Effector memory CD4-positive, alpha-beta T cell (primary cell): ENCODE data around the gene RSRC1.

Experiments
- DNase-seq, 3 donors: peaks; one replicate each; pipeline ENCODE4 v3.0.0-alpha.2; 2020
- H3K27ac ChIP-seq: 2 replicates; pipeline ENCODE4 v1.7.0; 2013; ENCODE audit warnings: mild to moderate bottlenecking, low read length, moderate library complexity; ENCODE audit not compliant: insufficient read depth, poor library complexity, severe bottlenecking
- H3K27me3 ChIP-seq: replicated peaks from 2 replicates; pipeline ENCODE4 v1.7.0; 2013; ENCODE audit warnings: mild to moderate bottlenecking, low read length; ENCODE audit not compliant: insufficient read depth, control insufficient read depth, poor library complexity, severe bottlenecking
- H3K36me3 ChIP-seq: 2 replicates; pipeline ENCODE4 v1.7.0; 2013; ENCODE audit warnings: mild to moderate bottlenecking, low read length, moderate library complexity; ENCODE audit not compliant: control insufficient read depth, insufficient read depth
- H3K4me1 ChIP-seq: 2 replicates; pipeline ENCODE4 v1.7.0; 2013; ENCODE audit warnings: low read length, mild to moderate bottlenecking; ENCODE audit not compliant: control insufficient read depth, insufficient read depth, poor library complexity, severe bottlenecking
- H3K4me3 ChIP-seq: 2 replicates; pipeline ENCODE4 v1.7.0; 2013; ENCODE audit warnings: low read length, low read depth, mild to moderate bottlenecking; ENCODE audit not compliant: insufficient read depth, poor library complexity, severe bottlenecking
- H3K9me3 ChIP-seq: 2 replicates; pipeline ENCODE4 v1.7.0; 2013; ENCODE audit warnings: mild to moderate bottlenecking, low read length, moderate library complexity; ENCODE audit not compliant: control insufficient read depth

The RSRC1 gene

GRCh38 chr3:158573714-158574113, 463.8 kb downstream of the RSRC1 start:
- H3K4me3 ChIP-seq: no peak overlapping the region

GRCh38 chr3:158574646-158575045, 464.8 kb downstream of the RSRC1 start:
- DNase-seq: no peak
- peaks cover 5% of the 10 kb centered on the region for H3K27me3 ChIP-seq

More at GRCh38 chr3:158573714-158574113, 463.8 kb downstream of the RSRC1 start:
- Histone ChIP-seq H3K4me1 (peaks cover 7% of the 10 kb centered on the region), H3K27me3 (peaks cover 5% of the 10 kb centered on the region), H3K27ac (no peak overlapping the region), H3K9me3 (no peaks in the 10 kb centered on the region), H3K36me3 (no peaks in the 10 kb centered on the region)
- DNase-seq: no peak

GRCh38 chr3:158590223-158590622, 480.3 kb downstream of the RSRC1 start:
- Histone ChIP-seq H3K27ac (no peak overlapping the region), H3K9me3 (no peaks in the 10 kb centered on the region), H3K4me3 (no peak overlapping the region), H3K36me3 (no peaks in the 10 kb centered on the region), H3K4me1 (no peaks in the 10 kb centered on the region), H3K27me3 (no peaks in the 10 kb centered on the region)
- no peak for DNase-seq

More at GRCh38 chr3:158574646-158575045, 464.8 kb downstream of the RSRC1 start:
- H3K27ac ChIP-seq: no peak overlapping the region
- H3K4me1 ChIP-seq: peaks cover 7% of the 10 kb centered on the region
- no peaks in the 10 kb centered on the region for H3K36me3 ChIP-seq
- no peak overlapping the region for H3K4me3 ChIP-seq
- H3K9me3 ChIP-seq: no peaks in the 10 kb centered on the region
